Measurements from ENCODE around the gene CCNY.
"Not testable (repeated sequence)": the region's sequence is repeated elsewhere in the genome, so short reads cannot be mapped to it uniquely, and the experiment has no call there.

Gene CCNY

GRCh38 chr10:35493196-35494118 lies 157.1 kb downstream of the CCNY start:
- FAIRE-seq: no peak

- no peak for FAIRE-seq
Observed at GRCh38 chr10:35495521-35496119, 159.3 kb downstream of the CCNY start.

- FAIRE-seq: no peak
Observed at GRCh38 chr10:35497909-35498308, 161.6 kb downstream of the CCNY start.

- FAIRE-seq: no peak
Observed at GRCh38 chr10:35498693-35499092, 162.4 kb downstream of the CCNY start.

- no peak for FAIRE-seq
Observed at GRCh38 chr10:35501923-35502322, 165.6 kb downstream of the CCNY start.

GRCh38 chr10:35502692-35503091 lies 166.4 kb downstream of the CCNY start:
- FAIRE-seq: no peak

- no peak for FAIRE-seq
Observed at GRCh38 chr10:35503578-35503977, 167.3 kb downstream of the CCNY start.

- FAIRE-seq: no peak
Observed at GRCh38 chr10:35504132-35504531, 167.8 kb downstream of the CCNY start.

- FAIRE-seq: no peak
Observed at GRCh38 chr10:35505241-35505873, 169.0 kb downstream of the CCNY start.

- no peak for FAIRE-seq
Observed at GRCh38 chr10:35506741-35507140, 170.4 kb downstream of the CCNY start.

- FAIRE-seq: no peak
Observed at GRCh38 chr10:35507519-35508109, 171.3 kb downstream of the CCNY start.

- no peak for FAIRE-seq
Observed at GRCh38 chr10:35508647-35509046, 172.3 kb downstream of the CCNY start.

- FAIRE-seq: no peak
Observed at GRCh38 chr10:35510891-35511290, 174.6 kb downstream of the CCNY start.

GRCh38 chr10:35511647-35512046 lies 175.3 kb downstream of the CCNY start:
- FAIRE-seq: no peak

- FAIRE-seq: no peak
Observed at GRCh38 chr10:35516102-35516670, 179.9 kb downstream of the CCNY start.

- FAIRE-seq: no peak
Observed at GRCh38 chr10:35517431-35518181, 181.3 kb downstream of the CCNY start.

- not testable (repeated sequence) for FAIRE-seq
Observed at GRCh38 chr10:35518187-35518586, 181.9 kb downstream of the CCNY start.

- FAIRE-seq: no peak
Observed at GRCh38 chr10:35520996-35521395, 184.7 kb downstream of the CCNY start.

- no peak for FAIRE-seq
Observed at GRCh38 chr10:35523670-35524225, 187.4 kb downstream of the CCNY start.

GRCh38 chr10:35526746-35527145 lies 190.4 kb downstream of the CCNY start:
- no peak for FAIRE-seq

- no peak for FAIRE-seq
Observed at GRCh38 chr10:35532141-35532540, 195.8 kb downstream of the CCNY start.

- FAIRE-seq: no peak
Observed at GRCh38 chr10:35533565-35533964, 197.3 kb downstream of the CCNY start.

Measured in endometrium (tissue), 2 donors.